Activated CD4-positive, alpha-beta T cell treated with anti-CD3 and anti-CD28 coated beads, Interleukin-2, amount 50 U/mL, for 24 hours (primary cell): ENCODE results near the gene NEAT1.

Experiments used
- DNase-seq, 2 donors: peaks; one replicate each; pipeline ENCODE4 v3.0.0-alpha.2; 2020; ENCODE audit warnings: low read depth in 1 of 2, low spot score in 1 of 2

The NEAT1 gene

DNA sequence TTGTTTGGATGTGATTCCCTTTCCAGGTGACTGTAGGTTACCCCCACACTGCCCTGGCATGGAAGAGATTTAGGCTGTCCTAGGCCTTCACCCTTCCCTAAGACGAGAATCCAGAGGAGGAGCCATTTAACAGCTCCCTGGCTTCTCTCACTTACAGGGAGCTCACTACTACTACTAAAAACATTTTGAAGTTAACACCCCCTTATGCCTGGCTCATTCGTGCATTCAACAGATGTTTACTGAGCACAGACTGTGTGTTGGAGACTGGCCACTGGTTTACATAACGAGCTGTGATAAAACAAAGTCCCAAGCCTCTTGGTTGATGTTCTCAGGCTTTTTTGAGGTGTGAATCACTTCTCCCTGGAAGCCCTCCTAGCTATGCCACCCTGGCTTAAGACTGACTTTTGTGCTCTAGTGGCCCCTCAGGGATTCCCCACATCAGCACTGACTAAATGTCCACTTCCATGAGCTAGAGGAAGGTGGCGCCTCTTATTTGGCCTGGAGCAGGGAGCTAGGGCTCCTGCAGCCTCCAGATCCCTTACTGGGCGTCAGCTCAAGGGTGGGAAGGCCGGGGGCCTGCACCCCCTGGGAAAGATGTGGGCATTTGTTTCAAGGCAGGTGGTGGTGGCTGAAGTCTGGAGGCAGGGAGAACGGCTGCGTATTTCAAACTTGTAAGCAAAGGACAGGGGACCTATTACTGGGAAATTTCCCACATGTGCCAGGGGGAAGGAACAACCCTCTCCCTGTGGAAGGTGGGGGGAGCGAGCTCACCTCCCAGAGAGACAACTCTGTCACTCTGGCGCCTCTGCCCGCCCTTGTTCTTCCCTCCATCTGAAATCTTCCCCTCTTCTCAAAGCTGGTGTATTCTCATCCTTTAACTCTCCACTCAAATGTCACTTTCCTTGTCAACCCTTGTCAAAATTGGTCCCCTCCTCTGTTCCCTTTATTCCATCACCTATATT is 56.9 kb downstream of the NEAT1 start:
- DNase-seq = no peak

DNA sequence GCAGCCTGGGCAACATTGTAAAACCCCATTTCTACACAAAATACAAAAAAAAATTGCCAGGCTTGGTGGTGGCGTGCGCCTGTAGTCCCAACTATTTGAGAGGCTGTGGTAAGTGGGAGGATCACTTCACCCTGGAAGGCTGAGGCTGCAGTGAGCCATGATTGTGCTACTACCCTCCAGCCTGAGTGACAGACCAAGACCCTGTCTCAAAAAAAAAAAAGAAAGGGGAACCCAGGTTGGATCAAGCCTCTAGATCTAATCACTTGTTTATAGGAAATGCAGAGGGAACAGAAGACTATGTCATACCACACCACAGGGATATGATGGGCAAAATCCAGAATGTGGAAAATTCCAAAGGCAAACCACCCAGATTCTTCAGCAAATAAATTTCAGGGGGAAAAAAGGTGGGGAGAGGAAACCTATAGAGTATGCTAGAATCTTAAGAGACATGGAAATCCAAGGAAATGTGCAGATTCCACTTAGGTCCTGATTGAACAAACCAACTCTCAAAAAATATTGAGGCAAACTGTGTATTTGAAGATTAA is 59.8 kb downstream of the NEAT1 start:
- DNase-seq = no peak

DNA sequence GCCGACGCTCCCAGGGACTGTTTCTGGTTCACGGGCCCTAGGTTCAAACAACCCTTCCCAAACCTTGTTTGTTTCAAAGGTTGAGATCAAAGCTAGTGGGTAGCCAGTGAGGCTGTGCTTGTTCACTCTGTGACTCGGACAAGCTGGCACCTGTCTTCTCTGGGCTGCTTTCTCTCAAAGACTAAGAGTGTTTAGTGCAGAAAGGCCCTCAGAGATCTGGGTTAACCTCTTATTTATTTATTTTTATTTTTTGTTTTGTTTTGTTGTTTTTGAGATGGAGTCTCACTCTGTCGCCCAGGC is 63.3 kb downstream of the NEAT1 start:
- DNase-seq = no peak

DNA sequence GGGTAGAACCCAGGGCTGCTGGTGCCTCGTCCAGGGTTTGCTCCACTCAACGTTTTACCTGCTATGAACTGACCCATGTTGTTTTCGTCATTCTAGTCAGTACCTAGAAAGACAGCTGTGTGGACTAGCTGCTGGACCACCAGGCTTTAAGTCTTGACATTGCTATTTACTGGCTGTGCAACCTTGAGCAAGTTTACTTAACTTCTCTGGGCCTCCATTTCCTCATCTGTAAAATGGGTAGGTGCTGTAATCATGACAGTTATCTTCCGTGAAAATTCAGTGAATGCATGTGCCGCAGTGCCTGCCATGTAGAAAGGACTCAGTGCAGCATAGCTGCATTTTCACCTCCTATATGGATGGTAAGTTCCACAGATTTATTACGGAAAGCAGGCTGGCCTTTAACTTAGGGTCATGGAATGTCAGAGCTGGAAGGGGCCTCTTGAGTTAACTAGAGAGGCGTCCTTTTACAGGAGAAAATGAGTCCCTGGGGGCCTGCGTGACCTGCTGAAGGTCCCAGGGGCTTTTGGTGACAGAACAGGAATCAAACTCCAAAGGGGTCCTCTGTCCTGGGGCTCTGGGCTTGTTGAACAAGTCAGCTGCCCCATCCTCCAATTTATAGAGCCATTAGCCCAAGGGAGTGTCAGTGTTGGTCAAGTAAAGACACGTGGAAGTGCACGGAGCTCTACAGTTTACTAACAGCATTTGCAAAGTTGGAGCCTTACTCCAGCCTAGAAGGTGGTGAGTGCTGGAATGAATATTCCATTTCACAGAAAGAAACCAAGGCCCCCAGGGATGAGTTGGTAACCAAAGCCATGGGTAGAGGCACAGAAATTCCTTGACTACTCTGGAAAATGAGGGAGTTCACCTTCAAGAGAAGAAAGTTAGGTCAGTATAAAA is 64.2 kb downstream of the NEAT1 start:
- no peak for DNase-seq

DNA sequence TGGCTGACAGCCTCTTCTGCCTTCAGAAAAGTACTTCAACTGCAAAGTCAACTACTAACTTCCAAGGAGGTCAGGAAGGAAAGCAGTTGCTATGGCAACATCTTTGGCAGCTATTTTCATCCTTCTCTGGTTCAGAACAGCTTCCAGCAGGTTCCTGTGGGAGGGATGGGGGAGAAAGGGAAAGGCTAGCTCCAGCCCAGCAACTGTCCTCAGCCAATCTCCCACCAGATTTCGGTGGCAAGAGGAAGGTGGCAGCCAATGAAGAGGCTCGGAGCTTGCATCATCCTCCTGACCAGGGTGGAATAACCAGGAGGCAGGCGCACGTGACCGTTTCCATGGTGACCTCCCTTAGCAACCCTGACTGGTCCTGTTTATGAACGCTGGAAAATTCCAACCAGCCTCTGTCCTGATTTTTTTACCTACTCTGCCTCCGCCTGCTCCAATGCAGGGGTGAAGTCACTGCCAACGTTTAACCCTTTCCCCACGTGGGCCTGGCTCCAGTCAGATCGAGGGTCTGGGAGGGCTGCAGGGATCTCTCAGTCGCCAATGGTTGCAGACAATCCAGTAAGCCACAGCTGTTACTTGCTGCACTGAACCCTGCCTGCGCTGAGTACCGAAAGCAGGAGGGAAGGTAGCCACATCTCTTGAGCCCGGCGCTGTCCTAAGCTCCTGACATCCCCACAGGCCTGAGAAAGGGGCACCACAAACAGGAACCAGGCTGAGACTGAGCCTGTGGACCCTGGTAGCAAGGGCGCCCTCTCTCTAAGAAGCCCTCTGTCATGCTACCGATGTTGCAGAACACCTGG is 65.1 kb downstream of the NEAT1 start:
- DNase-seq = no peak

DNA sequence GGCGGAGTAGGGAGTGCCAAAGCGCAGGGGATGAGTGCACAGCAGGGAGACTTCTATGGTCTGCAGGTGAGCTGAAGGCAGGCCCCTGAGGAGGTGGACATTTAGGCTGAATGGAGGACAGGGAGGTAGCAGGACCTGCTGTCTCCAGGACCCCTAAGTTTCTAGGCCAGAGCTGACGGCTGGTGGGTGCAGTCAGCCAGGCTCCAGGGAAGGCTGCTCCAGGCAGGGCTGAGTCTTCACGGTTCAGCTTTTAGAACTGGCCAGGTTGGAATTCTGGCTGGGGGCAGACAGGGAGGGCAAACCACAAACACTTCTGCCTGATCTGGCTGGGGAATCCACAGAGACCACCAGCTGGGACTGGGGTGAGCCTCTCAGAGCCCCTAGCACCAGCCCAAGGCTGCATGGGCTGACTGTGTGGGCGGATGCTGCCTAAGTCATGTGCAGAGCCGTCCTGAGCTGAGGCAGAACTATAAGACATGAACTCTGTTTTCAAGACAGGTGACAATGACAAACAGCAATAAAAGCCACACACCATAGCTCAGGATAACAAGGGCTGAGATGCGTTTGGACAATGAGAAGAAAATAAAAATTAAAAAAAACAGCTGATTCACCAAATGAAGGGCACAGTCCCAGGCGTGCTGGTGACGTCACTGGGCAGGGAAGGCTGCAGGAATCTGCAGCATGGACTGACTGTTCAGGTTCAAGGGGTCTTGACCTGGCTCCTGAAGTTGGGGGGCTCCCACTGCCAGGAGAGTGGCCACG is 65.9 kb downstream of the NEAT1 start:
- DNase-seq = no peak

DNA sequence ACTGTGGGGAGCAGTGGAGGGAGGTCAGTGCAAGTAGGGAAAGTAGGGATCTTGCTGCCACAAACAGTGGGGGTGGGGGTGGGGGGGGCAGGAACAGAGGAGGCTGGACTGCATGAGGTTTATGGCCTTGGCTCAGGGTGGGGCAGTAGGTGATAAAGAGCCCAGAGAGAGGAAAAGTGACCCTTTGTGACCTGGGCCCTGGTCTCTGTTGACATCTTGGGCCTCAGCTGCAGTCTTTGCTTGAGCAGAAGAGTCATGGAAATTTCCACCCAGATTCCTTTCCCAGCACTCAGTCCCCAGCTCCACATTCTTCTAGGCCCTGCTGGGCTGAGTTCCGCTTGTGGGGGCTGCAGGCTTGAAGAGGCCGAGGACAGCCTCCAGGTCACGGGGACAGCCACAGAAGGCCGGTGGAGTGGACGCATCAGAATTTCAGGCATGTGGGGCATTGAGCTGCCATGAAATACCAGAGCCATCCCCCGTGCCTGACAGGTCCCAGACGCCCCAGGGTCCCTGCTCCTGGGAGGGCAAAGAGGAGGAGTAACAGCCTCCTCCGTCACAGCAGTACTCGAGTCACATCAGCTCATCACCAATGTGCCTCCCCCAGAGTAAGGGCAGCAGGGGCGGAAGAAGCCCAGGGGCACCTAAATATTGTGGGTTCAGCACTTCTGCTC is 66.6 kb downstream of the NEAT1 start:
- no peak for DNase-seq

DNA sequence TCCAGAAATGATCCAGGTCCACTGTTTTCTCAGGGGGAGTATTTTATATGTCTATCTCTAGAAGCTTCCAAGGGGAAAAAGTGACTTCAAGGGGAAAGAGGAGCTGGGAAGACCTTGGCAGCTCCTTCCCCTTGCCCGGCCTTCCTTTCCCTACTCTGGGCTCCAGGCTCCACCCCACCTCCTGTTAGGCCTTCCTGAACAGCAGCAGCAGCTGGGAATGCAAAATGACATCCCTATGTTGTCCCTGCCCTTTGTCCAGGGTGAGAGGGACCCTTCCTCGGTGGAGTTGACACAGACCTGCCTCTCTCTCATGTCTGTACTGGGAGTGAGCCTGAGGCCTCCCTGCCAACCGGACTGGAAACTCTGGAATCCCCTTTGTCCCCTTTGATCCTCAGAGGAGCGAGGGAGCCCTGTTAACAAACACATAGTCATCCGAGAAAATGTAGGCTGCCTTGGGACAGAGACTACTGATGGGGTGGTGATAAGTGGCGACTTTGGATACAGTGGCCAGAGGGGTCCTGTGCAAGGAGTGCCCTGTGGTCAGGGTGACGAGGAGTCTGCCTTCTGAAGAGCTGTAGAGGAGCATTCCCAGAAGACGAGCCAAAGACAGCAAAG is 67.2 kb downstream of the NEAT1 start:
- no peak for DNase-seq

DNA sequence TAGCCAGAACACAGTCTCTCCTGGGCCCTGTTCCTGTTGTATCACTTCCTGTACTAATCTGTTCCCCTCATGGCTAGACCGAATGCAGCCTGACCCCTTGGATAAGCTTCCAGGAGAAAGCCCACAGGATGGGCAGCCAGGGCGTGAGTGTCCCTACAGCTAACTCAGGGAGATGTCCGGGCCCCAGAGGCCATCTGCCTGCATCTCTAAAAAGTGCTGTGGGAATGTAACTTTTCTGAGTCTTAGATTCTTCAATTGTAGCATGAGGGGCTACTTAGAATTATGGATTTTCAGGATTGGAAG is 68.5 kb downstream of the NEAT1 start:
- no peak for DNase-seq

DNA sequence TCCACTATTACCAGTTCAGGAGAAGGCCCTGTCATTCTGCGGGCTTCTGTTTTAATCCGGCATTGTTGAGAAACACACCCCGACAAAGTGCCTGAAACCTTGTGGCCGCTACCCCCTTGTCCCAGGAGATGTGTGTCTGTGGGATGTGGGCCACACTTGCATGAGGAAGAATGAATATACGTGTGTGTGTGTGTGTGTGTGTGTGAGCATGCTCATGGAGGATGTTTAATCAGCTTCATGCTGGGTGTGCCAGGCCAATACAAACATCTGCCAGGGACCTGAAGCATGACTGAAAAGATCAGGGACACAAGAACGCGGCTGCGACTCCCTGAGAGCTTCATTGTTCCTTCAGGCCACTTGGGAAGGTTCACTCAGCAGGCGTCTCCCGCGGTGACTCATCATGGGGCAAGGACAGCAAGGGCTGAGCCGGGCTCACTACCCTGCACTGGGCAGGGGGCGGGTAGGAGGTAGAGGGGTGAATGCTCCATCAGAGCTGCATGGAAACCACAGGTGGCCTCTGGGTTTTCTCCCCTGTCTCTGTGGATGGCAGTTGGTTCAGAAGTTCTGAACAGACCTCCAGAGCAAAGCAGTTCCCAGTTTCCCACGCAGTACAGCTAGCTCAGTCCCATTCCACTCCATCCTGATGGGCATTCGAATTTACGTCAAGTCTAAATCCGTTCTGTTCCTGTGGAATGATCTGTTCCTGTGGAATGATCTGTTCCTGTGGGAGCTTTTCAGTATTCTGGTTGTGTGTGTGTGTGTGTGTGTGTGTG is 69.2 kb downstream of the NEAT1 start:
- DNase-seq = no peak

DNA sequence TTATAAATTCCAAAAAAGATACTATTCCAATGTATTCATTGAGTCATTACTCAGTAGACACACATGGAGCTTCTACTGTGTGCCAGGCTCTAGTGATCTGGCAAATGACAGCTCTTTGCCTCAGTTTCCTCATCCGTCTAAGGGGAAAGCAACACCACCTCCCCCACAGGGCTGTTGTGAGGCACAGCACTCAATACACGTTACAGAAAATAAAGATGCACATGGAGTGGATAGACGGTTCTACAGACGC is 69.7 kb downstream of the NEAT1 start:
- DNase-seq = no peak

DNA sequence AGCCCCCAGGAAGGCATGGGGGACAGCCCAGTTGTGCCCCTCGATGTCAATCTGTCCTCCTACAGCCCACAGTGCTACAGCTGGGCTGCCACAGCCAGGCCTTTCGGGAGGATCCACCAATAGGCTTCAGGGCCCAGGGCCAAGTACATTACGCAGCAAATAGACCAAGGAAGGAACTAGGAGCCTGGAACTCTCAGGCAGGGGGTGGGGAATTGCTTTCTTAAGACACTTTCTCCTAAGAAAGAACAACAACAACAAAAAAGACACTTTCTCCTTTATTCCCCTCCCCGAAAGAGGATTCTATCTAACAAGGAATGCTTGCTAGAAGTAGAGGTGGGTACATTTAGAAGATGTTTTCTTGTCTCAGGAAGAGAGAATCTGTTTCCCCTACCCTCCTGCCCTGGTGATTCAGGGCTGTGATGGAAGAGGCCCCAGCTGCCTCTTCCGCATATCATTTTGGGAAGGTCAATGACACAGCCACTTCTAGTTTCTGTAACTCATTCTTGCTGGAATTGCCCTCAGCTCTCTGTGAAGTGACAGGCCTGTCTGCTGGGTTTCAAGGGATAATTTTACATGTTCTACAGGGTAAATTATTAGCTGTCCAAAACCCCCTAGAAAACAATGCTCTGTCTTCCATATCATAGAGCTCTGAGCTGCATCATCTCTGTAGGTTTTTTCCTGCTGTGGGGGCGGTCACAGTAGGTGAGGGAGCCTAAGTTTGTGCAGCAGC is 70.2 kb downstream of the NEAT1 start:
- no peak for DNase-seq

DNA sequence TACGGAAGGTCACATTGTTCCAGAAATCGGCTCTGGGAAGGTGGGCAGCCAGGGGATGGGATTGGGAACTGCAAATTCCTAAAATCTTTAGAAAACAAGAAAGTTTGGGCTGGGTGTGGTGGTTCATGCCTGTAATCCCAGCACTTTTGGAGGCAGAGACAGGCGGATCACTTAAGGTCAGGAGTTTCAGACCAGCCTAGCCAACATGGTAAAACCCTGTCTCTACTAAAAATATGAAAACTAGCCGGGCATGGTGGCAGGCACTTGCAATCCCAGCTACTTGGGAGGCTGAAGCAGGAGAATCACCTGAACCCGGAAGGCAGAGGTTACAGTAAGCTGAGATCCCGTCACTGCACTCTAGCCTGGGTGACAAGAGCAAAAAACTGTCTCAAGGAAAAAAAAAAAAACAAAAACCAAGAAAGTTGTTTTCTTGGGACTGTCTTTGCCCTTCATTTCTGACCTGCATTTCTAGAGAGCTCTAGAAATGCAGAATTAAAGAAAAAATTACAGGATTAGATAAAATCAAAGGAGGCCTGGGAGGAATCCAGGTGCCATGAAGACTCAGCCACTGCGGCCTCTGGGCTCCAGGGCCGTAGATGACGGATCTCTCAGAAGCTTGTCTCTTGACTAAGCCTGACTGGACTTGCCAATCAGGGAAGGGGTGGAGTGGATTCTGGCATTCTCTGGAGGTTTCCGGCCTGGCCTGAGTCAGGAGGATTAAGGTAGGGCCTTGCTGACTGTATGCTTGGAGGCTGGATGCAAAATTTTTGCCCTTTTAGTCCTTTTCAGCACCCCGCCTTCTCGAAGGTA is 71.0 kb downstream of the NEAT1 start:
- no peak for DNase-seq
